GM12864 (cell line): ENCODE measurements around the gene HDAC11.

Source experiments
- DNase-seq: peaks from one replicate; pipeline ENCODE4 v3.0.0-alpha.2; 2011; ENCODE audit warnings: low read depth
- H3K4me3 ChIP-seq: 2 replicates; pipeline ENCODE4 v1.5.1; 2011; ENCODE audit warnings: mild to moderate bottlenecking, low read depth, low read length, control low read depth
- CTCF ChIP-seq: IDR thresholded peaks from 2 replicates; pipeline ENCODE4 v1.5.1; 2011; ENCODE audit warnings: low read depth, mild to moderate bottlenecking, moderate library complexity, low read length, control low read depth, inconsistent platforms; ENCODE audit errors: missing control alignments

Gene HDAC11

GRCh38 chr3:13545952-13546454 is 65.9 kb downstream of the HDAC11 start:
- no peak for DNase-seq
- H3K4me3 ChIP-seq = no peak overlapping the region
- no peak for TF ChIP-seq CTCF

- DNase-seq = no peak
- H3K4me3 ChIP-seq = no peak overlapping the region
- TF ChIP-seq CTCF = no peak
These were observed 66.6 kb downstream of the HDAC11 start for GRCh38 chr3:13546667-13547171.

GRCh38 chr3:13547591-13548371 is 67.7 kb downstream of the HDAC11 start:
- no peak for TF ChIP-seq CTCF
- no peak overlapping the region for H3K4me3 ChIP-seq
- no peak for DNase-seq

GRCh38 chr3:13548696-13549622 is 68.9 kb downstream of the HDAC11 start, which contains the start of gene FBLN2:
Gene FBLN2, plus strand, starts transcription at chr3:13549125. Its CDS starts 21,231 bp downstream, at chr3:13570356.
- no peak for TF ChIP-seq CTCF
- no peak for DNase-seq
- no peak within 1 kb of the TSS for H3K4me3 ChIP-seq

- no peak overlapping the region for H3K4me3 ChIP-seq
- no peak for DNase-seq
- no peak for TF ChIP-seq CTCF
These were observed 69.7 kb downstream of the HDAC11 start for GRCh38 chr3:13549623-13550422.

GRCh38 chr3:13550423-13550690 is 70.3 kb downstream of the HDAC11 start:
- no peak for DNase-seq
- H3K4me3 ChIP-seq = no peak overlapping the region
- no peak for TF ChIP-seq CTCF
